NCI-H187 (cell line): ENCODE measurements around the gene GMNC.
"Not testable (repeated sequence)": the region's sequence is repeated elsewhere in the genome, so short reads cannot be mapped to it uniquely, and the experiment has no call there.

Experiments used
- DNase-seq, 2 experiments: peaks; one replicate each; lab custom pipeline; 2025; lab: John Stamatoyannopoulos, UW

GMNC gene, protein sequence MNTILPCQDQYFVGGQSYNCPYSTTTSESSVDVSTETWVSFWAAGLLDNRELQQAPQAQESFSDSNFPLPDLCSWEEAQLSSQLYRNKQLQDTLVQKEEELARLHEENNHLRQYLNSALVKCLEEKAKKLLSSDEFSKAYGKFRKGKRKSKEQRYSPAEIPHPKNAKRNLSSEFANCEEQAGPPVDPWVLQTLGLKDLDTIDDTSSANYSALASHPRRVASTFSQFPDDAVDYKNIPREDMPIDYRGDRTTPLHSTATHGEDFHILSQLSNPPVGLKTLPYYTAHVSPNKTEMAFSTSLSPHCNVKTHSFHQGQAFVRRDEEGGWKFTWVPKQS

DNA sequence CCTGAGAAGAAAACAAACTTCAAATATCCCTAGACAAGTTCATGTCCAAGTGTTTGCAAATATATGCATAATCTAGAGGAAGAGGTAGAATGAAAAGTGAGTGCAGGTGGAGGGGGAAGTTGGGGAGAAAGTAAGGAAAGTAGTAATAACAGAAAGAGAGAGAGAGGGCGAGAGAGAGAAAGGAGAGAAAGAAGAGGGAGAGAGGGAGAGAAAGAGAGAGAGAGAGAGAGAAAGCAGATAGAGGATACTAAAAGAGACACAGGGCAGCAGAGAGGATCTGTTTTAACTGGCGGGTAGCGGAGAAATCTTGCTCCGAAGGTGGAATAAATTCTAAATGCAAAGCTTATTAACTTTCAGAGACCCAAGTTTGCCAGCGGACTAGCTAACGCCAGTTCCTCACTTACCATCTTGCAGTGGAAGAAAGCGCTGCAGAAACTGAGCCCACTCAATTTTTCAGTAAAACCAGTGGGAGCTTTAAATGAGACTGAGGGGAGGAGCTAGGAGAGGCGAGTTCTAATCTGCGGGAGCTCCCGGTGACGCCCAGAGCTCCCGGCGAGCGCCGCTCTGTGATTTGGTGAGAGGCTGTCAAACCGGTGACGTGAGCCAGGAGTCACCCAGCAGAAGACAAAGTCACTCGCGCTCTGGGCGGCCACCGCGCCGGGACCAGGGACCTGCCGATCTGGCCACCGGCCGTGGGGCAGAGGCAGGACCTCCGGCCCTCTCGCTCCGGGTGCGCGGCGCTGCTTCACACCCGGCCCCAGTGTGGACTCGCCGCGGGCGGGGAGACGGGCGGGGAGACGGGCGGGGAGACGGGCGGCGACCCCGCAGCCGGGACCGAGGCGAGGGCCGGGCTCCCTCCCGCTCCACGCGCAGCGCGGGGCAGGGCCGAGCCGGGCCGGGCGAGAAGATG is at the start of gene GMNC:
TSS of gene GMNC (minus strand) at position 486 of the 910 bp plus-strand sequence. CDS start at position 407, 79 bp downstream.
- DNase-seq, result no peak

DNA sequence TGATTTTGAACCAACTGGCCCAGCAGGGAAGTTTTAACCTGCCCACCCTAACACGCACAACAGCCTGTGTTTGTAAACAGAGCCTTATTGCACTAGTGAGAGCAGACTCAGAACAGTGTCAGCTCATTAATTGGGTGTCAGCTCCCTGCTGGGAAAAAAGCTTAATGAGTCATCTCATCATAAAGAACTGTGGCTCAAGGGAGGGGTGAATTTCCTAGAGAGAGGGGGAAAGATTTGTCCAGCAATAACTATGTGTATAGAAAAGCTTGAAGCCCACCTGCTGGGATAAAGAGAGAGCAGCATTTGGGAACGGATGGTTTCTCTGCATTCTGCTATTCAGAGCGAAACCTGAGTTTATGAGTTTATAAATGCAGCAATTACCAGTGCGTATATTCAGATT is 48.9 kb upstream of the GMNC start:
- DNase-seq, result no peak

DNA sequence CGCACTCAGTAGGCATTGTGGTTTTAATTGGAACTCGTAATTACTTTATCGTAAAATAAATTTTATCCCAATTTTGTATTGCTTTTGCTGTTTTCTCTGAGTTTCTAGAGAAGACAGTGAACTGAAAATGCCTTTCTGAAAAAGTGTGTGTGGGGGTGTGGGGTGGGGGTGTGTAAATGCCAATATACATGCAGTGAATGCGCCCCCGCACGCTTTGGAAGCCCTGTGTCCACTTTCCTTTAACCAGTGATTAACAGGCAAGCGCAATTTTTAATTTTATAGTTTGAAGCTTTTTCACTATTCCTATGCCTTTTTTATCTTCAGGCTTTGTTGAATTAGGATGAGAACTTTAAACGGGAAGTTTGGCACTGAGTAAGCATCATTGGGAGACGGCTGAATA is 47.4 kb upstream of the GMNC start:
- no peak for DNase-seq

DNA sequence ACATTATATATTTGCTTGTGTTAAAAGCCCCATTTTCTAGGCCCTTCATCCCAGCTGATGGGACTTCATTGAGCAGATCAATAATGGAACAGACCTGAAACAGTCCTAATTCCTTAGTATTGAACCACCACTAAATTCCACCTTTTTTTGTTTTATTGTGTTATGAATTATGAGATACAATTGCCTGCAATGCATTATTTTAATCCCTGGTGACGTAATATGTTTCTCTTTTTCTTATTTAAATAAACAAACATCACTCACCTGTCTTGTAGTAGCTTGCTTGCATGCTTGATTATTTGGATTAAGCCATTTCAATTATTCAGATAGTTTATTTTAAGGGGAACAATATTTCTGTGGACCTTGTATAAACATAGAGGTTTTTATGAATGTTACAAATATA is 40.7 kb upstream of the GMNC start:
- DNase-seq, result no peak

DNA sequence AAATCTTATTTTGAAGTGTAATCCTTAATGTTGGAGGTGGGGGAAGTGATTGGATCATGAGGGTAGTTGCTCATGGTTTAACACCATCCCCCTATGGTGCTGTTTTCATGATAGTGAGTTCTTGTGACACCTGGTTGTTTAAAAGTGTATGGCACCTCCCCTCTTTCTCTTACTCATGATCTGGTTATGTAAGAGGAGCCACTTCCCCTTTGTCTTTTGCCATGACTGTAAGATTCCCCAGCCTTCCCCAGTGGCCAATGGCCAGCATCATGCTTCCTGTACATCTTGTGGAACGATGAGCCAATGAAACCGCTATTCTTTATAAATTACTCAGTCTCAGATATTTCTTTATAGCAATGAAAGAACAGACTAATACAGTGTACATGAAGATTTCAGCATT is 39.8 kb upstream of the GMNC start:
- no peak for DNase-seq

DNA sequence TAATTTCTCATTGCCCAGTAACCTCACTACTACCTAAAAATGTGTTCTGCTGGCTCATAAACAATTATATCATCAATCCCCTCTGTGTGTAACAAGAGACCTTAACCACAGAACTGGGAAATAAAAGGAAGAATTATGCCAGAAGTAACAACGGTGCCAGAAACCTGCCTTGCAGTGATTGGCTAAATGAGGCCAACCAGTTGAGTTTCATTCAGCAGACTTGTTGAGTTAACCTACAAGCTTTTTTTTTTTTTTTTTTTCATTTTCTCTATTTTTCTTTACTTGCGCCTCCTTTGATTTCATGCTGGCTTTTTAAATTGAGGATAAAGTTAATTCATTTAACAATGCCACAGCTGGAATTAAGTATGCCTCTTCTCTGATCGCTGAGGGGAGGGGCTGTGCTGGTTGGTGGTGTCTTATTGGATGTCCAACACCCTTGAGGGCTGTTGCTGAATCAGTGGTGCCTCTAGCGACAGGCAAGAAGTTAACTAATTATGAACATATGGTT is 30.0 kb upstream of the GMNC start:
- DNase-seq, result no peak

DNA sequence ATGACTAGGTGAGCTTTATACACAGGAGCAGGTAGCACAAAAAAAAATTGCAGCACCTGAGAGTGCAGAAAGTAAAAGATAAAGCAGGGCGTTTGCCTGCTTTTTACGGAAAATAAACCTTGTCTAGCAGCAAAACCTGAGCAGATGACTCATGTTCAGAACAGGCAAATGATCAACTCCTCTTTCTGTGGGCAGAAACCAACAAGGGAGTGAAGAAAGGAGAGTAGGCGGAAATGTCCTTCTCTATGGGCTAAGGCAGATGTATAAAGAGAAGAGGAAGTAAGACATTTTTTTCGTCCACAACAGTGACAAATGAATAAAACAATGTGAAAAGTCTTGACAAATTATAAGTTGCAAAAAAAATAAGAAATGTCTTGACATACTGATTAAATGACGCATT is 24.5 kb upstream of the GMNC start:
- no peak for DNase-seq

DNA sequence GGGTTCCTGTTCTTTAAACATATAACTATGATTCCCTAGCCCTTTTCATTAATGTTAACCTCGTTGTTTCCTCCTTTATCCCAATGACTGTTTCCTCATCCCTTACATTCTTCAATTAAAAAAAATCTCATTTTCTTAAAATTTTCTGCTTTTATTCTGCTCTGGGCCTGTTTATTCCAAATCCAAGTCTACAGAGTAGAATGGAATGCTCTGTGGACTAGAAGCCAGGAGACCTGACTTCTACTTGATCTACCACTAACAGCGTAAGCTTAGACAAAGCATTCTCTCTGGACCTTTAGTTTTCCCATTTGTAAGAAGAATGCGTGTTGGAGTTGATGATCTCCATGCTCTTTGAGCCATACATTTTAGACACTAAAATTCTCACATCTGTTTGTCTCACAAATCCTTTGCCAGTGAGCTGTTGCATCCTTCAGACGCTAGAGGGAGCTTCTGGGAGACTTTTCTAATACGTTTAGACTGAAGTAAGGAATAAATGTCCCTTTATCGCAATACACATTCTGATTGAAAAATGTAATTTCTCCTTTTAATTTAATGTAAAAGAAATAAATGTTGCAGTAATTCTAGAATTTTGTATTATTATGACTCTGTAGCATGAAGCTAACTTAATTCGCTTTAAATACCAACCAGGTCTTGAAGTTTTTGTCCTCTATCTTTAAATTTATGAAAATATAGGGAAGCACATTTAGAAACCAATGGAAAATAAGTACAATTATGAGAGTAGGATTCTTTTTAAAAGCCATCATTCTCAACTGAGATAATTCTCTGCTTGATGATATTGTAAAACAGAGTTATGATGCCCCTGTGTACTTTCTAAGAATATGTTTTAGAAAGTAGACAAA is 21.7 kb upstream of the GMNC start:
- peak in 1 of 2 experiments; percentile 39 for DNase-seq

DNA sequence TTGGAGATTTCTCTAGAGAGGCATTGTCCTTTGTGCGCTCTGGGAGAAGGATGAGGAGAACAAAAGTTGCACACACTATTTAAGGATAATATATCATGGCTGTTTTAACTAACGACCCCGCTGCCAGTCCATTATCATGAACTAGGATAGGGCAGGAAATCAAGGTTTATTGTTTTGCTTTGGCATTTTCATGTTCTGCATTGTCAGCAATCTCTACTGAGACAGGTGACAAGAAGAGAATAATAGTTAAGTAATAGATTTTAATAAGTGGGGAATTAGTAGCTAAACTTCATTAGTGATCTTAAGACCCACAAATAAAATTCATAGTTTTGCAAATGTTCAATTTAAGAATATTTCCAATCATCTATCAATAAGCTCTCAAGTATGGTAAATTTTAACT is 20.6 kb upstream of the GMNC start:
- DNase-seq, result no peak

DNA sequence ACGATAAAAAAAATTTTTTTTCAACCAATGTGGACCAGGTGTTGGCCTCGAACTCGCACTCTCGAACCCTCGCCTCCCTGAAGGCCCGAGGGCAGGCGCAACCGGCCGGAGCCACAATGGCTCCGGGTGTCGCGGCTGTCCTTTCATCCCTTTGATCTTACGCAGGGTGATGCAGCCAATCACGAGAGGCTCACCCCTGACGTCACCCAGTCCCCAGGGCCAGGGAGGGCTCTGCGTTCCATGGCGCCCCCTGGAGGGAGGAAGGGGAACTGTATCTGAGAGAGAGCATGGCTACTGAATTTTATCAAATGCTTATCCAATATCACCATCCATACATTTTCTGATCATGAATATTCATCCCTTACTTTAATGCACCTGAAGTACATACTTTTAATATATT is 15.4 kb upstream of the GMNC start:
- DNase-seq, result no peak

DNA sequence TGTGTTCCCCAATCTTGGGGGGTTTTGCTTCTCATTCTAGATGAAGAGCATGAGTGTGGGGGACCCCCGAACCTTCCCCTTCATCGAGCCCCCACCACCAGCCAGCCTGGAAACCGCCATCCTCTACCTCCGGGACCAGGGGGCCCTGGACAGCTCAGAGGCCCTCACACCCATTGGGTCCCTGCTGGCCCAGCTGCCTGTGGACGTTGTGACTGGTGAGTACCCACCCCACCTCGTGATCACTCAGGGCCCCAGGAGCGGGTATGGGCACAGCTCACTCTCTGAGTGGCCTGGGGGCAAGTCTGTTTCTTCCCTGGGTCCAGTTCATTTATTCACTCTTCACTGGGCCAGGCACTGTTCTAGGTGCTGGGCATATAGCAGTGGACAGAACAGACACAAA is 13.9 kb upstream of the GMNC start:
- not testable (repeated sequence) for DNase-seq

DNA sequence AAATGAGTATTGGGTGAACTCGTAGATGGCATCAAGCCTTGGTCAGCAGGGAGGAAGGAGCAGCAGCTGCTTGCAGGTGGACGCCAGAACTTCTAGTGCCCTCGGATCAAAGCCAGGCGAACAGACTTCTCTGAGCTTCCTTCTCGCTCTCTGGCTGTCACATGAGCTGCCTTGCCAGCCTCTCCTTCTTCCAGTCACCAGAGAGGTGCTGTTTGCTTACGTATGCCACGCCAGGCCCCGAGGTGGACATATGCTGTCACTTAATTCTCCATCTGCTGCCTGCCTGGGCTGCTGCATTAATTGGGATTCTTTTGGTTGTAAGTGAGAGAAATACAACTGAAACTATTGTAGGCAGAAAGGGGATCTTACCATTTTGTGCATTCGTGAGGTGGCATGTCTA is 12.6 kb upstream of the GMNC start:
- not testable (repeated sequence) for DNase-seq

DNA sequence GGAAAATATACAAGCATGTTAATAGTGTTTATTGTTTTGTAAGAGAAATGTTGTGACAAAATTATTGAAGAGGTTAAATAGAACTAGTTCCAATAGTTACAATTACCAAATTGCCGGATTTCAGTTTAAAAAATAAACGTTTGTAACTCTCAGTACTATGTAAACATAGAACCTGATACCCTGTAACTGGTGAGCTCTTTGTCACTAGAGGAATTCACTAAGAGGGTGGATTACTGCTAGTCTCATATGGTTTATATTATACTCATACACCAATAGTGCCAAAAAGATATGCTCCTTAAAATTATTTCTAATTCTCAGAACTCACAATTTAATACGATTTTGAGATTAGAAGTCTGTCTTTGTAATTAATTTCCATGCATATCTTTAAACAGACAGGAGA is 7.6 kb upstream of the GMNC start:
- no peak for DNase-seq

DNA sequence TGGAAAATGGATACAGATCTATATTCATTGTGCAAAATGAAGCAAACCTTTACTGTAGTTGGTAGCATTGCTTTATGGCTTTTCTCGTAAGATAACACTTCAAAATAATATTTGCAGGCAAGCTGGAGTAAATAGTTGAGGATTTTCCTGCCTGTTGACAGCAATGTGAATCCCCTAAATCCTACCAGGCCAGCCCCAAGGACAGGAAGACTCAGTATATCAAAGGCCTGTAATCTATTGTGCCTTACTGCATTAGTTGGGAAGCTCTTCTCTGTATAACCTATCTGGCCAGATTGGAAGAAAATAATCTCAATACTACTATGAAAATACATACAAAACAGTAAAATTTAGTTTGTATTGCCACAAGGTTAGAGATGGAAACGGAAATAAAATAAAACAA is 4.6 kb upstream of the GMNC start:
- DNase-seq, result no peak

DNA sequence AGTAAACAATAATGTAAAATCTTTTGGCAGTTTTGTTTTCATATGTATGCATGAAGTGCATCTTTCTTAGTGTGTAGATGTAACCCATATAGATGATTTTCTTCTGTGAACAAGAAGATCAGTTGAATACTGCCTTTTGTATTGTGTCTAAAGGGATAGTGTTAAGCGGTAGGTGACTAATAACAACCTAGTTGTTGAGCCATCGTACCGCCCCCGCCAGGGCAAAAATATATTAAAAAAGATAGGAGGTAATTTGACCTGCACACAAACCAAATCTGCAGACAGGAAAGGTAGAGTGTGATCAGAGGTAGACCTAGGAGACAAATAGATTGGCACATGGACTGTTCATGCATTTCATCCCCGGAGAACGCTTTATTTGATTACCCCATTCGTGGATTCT is 3.3 kb upstream of the GMNC start:
- DNase-seq, result no peak

DNA sequence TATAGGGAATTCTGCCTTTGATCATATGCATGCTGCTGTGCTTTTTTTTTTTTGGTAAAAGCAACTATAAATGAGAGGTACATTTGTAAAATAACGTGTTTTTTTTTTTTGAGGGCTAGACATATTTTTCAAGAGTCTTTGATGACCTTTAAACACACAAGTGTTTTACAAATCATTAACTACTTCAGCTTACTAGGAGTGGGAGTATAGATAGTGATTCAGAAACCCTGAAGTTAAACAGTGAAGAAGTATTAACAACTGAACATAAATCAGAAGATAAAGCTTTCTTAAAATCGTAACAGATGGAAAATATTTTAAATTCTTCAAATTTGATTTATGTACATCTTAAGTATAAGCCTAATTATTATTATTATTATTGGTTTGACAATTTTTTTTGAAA is 2.9 kb upstream of the GMNC start:
- no peak for DNase-seq

DNA sequence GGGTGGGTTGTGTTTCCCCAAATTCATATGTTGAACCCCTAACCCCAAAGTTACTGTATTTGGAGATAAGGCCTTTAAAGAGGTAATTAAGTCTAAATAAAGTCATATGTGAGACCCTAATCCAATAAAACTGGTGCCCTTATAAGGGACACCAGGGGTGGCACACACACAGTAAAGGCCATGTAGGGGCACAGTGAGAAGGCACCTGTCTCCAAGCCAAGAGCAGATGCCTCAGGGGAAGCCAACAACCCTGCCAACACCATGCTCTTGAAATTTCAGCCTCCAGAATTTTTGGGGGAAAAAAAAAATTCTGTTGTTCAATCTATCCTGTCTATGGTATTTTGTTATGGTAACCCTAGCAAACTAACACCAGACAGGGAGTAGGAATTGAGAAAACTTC is 1.5 kb upstream of the GMNC start:
- DNase-seq, result no peak

DNA sequence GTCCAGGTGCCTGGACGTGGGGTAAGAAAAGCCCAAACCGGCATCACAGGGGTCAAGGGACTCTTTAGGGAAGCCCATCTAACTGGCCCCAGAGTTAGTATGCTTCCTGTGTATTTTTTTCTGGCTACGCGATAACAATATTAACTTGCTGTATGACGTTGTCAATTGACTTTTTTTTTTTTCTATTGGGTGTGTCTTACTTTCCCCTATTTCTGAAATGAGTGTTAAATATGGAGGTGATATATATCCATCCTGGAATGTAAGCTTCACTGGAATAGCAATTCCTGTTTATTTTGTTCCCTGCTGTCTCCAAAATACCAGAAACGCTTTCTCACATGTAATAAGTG is 598 bp upstream of the GMNC start:
- no peak for DNase-seq

DNA sequence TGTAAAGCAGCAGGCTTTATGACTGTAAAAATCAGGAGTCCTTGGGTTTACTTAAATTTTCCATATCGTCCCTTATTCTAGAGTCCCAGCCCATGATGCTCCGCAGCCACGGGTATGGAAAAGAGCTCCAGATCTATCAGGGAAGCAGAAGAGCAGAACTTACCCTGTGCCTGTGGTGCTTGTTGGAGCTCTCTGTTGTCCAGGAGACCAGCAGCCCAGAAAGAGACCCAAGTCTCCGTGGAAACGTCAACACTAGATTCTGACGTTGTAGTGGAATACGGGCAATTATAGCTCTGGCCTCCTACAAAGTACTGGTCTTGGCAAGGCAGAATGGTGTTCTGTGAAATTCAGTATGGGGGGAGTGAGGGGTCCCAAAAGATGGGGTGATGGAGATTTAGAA is 2.0 kb downstream of the GMNC start:
- no peak for DNase-seq

DNA sequence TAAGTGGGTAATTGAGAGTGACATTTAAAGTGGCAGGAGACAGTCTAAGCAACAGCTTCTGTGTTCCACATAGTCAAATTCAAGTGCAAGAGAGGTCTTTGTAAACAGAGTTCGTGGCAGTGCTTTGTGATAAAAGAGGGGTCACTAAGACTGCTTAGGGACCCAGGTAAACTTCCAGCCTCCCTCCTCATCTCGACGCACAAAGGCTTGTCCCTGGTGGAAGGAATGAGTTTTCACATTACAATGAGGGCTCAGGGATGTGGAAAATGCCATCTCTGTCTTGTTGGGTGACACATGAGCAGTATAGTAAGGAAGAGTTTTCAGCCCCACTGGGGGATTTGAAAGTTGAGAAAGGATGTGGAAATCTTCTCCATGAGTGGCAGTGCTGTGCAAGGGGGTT is 7.3 kb downstream of the GMNC start:
- no peak for DNase-seq

DNA sequence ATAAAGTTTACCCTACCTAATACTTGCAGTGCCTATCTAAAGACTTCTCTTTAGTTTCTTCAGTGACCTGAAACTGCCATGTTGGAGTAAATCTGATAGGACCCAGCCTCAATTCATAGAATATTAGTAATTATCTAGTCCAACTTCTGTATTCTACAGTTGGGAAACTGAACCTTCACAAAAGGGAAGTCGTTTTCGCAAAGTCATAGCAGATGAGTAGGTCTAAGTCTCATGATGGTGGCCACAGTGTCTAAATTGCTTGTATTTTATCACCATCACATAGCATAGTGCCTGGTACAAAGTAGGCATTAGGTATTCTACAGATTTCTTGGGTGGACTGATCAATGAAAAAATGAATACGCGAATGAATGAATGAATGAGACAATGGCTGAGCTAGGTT is 8.4 kb downstream of the GMNC start:
- no peak for DNase-seq

DNA sequence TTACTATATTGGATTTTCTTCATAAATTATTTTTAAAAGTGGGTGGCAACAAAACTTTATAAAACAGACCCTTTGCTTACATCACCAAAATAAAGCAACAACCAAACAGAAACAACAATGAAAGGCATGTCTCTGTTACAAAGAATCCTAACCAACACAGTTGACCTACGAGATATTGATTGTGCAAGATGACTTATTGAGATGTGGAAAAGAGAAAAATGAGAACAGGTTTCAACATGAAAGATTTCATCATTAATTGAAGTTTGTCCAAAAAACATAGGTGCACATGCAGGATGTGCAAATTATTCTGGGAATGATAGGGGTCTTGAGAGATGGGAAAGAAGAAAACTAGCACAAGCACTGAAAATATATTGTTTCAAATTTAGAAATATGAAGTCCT is 9.0 kb downstream of the GMNC start:
- DNase-seq, result no peak
